OCI-LY7 (cell line): ENCODE measurements around the gene RNF207.

Experiments
- EZH2phosphoT487 ChIP-seq: fragments of 200-600 bp; sonication (generic); IDR thresholded peaks from 2 replicates; pipeline ENCODE4 v1.6.1; 2018; ENCODE audit warnings: low read depth, borderline replicate concordance, mild to moderate bottlenecking, mixed run types, antibody characterized with exemption, low read length, moderate library complexity, mixed read lengths
- TF ChIP-seq, protein P1 (sequence below): fragments of 200-600 bp; sonication (generic); conservative IDR thresholded peaks from 2 replicates; pipeline ENCODE4 v1.5.1; 2014; ENCODE audit warnings: mild to moderate bottlenecking, antibody characterized with exemption, low read length, moderate library complexity, mixed read lengths

- TF ChIP-seq, protein P1, sequence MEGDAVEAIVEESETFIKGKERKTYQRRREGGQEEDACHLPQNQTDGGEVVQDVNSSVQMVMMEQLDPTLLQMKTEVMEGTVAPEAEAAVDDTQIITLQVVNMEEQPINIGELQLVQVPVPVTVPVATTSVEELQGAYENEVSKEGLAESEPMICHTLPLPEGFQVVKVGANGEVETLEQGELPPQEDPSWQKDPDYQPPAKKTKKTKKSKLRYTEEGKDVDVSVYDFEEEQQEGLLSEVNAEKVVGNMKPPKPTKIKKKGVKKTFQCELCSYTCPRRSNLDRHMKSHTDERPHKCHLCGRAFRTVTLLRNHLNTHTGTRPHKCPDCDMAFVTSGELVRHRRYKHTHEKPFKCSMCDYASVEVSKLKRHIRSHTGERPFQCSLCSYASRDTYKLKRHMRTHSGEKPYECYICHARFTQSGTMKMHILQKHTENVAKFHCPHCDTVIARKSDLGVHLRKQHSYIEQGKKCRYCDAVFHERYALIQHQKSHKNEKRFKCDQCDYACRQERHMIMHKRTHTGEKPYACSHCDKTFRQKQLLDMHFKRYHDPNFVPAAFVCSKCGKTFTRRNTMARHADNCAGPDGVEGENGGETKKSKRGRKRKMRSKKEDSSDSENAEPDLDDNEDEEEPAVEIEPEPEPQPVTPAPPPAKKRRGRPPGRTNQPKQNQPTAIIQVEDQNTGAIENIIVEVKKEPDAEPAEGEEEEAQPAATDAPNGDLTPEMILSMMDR: no peak
- no peak for TF ChIP-seq EZH2phosphoT487
Measured at GRCh38 chr1:6207075-6207885, 1.4 kb downstream of the RNF207 start.
